Cortex of kidney (tissue), 1 donor: ENCODE data around the gene CRYBB1.

Source experiments
- DNase-seq: peaks from one replicate; lab custom pipeline; 2025; lab: John Stamatoyannopoulos, UW

CRYBB1 gene

GRCh38 chr22:26553056-26553752, 64.6 kb downstream of the CRYBB1 start:
- no peak for DNase-seq

- no peak for DNase-seq
These were observed 65.4 kb downstream of the CRYBB1 start for GRCh38 chr22:26552466-26552865.

GRCh38 chr22:26551568-26551967, 66.3 kb downstream of the CRYBB1 start:
- no peak for DNase-seq

GRCh38 chr22:26550498-26551033, 67.3 kb downstream of the CRYBB1 start:
- no peak for DNase-seq

GRCh38 chr22:26549902-26550497, 67.8 kb downstream of the CRYBB1 start:
- DNase-seq: no peak
